Measurements from ENCODE around the gene OGFOD1.

Gene OGFOD1

DNA sequence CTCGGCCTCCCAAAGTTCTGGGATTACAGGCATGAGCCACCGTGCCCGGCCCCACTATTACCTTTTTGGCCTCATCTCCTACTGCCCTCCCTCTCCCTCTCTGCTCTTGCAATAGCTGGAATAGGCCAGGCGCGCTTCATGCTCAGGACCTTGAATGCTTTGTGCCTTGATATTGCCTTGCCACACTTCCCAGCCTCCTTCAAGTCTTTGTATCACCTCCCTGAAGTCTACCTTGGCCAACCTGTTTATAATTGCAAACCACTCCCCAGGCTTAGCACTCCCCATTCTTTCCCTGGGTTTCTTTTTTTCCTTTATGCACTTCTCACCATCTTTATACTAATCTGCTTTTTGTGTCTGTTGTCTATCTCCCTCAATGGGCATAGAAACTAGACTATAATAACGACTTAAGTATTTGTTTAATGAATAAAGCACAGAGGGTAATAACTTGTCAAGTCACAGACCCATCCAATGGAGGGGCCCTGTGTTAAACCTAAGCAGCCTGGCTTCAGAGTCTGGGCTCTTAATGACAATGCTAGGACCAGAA lies 6.6 kb downstream of the OGFOD1 start:
- Histone ChIP-seq H3K36me3 (ENCODE audit: insufficient read depth, low read length) (peaks cover 15% of the 10 kb centered on the region; the same call in 1 of the 2 replicates), H3K79me2 (ENCODE audit: insufficient read depth, low read length) (peaks cover 16% of the 10 kb centered on the region)

DNA sequence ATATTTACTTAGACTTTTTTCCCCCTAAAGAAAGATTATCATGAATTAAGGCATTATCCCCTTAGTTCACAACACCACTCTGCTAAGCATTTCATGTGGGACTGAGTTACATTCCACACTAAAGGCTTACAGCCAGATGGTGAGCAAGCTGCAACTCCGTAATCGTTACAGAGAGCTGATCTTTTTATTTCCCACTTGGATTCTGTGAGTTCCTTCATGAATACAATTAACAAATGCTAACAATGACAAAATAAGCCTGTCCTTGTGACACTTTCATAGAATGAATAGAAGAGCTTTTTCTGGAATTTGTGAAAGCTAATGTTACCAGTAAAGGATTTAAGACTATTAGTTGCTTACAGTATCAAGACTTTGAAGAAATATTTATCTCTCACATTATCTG lies 8.7 kb downstream of the OGFOD1 start:
- Histone ChIP-seq H3K36me3 (ENCODE audit: insufficient read depth, low read length) (peaks cover 15% of the 10 kb centered on the region; the same call in 1 of the 2 replicates), H2AFZ (ENCODE audit: low read length) (no peak overlapping the region), H3K27me3 (ENCODE audit: insufficient read depth, low read length, poor library complexity, severe bottlenecking) (no peaks in the 10 kb centered on the region), H3K9ac (ENCODE audit: low read depth, low read length, poor library complexity, severe bottlenecking) (no peak overlapping the region), H3K4me2 (ENCODE audit: low read depth, low read length, poor library complexity, severe bottlenecking) (no peak overlapping the region), H3K4me3 (ENCODE audit: low read length, poor library complexity, severe bottlenecking) (no peak overlapping the region), H3K9me2 (replicated peaks; ENCODE audit: low read depth, low read length) (no peaks in the 10 kb centered on the region), H3K4me1 (ENCODE audit: insufficient read depth, low read length, poor library complexity, severe bottlenecking) (no peaks in the 10 kb centered on the region), H3K79me2 (ENCODE audit: insufficient read depth, low read length) (no peaks in the 10 kb centered on the region), H3K9me3 (ENCODE audit: insufficient read depth, low read depth, low read length) (no peaks in the 10 kb centered on the region), H3F3A (ENCODE audit: low read depth) (no peaks in the 10 kb centered on the region), H4K20me1 (ENCODE audit: insufficient read depth, low read length, poor library complexity, severe bottlenecking) (no peaks in the 10 kb centered on the region)
- TF ChIP-seq, protein P1, sequence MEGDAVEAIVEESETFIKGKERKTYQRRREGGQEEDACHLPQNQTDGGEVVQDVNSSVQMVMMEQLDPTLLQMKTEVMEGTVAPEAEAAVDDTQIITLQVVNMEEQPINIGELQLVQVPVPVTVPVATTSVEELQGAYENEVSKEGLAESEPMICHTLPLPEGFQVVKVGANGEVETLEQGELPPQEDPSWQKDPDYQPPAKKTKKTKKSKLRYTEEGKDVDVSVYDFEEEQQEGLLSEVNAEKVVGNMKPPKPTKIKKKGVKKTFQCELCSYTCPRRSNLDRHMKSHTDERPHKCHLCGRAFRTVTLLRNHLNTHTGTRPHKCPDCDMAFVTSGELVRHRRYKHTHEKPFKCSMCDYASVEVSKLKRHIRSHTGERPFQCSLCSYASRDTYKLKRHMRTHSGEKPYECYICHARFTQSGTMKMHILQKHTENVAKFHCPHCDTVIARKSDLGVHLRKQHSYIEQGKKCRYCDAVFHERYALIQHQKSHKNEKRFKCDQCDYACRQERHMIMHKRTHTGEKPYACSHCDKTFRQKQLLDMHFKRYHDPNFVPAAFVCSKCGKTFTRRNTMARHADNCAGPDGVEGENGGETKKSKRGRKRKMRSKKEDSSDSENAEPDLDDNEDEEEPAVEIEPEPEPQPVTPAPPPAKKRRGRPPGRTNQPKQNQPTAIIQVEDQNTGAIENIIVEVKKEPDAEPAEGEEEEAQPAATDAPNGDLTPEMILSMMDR (conservative IDR thresholded peaks at IDR 0.05; ENCODE audit: low read length), result no peak

More for the DNA sequence above, 6.6 kb downstream of the OGFOD1 start:
- H2AFZ ChIP-seq (ENCODE audit: low read length), result no peak overlapping the region
- peaks cover 8% of the 10 kb centered on the region for H3K4me1 ChIP-seq (ENCODE audit: insufficient read depth, low read length, poor library complexity, severe bottlenecking)
- H3K9me3 ChIP-seq (ENCODE audit: insufficient read depth, low read depth, low read length), result no peaks in the 10 kb centered on the region
- TF ChIP-seq EZH2phosphoT487 (IDR thresholded peaks at IDR 0.05; ENCODE audit: borderline replicate concordance), result no peak
- TF ChIP-seq, protein P1 (conservative IDR thresholded peaks at IDR 0.05; ENCODE audit: low read length), result no peak
- H3K9me2 ChIP-seq (replicated peaks; ENCODE audit: low read depth, low read length), result no peaks in the 10 kb centered on the region
- H3K27me3 ChIP-seq (ENCODE audit: insufficient read depth, low read length, poor library complexity, severe bottlenecking), result no peaks in the 10 kb centered on the region
- H4K20me1 ChIP-seq (ENCODE audit: insufficient read depth, low read length, poor library complexity, severe bottlenecking), result peaks cover 4% of the 10 kb centered on the region
- no peak overlapping the region for H3K4me2 ChIP-seq (ENCODE audit: low read depth, low read length, poor library complexity, severe bottlenecking)
- H3F3A ChIP-seq (ENCODE audit: low read depth), result no peaks in the 10 kb centered on the region
- H3K4me3 ChIP-seq (ENCODE audit: low read length, poor library complexity, severe bottlenecking), result no peak overlapping the region
- H3K9ac ChIP-seq (ENCODE audit: low read depth, low read length, poor library complexity, severe bottlenecking), result no peak overlapping the region

DNA sequence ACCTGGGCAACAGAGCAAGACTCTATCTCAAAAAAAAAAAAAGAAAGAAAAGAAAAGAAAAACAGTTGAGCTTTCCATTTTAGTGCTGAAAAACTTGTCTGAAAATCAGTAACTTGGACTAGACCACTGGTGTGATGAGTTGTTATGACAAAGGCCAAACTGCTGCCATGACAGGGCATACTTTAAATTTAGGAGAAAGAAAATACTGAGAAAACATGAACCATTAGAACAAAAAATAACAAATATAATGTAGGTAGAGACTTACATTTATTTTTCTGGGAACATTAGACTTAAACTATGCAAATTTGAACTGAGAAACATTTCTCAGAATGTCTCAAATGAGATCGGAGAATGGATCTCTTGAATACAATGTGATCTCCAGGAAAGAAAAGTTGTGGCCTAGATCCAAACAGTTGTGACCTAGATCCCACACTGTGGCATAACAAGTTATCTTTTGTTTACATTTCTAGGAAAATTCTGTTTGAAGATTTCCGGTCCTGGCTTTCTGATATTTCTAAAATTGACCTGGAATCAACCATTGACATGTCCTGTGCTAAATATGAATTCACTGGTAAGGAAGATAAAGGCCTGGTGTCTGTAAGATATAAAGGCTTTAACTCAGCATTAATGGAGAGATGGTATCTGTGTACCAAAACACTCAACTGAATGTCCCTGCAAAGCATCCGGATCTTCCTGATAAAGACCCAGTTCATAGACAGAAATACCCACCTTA lies 10.9 kb downstream of the OGFOD1 start:
- Histone ChIP-seq H3K9ac (ENCODE audit: low read depth, low read length, poor library complexity, severe bottlenecking) (no peak overlapping the region), H3F3A (ENCODE audit: low read depth) (no peaks in the 10 kb centered on the region), H3K9me2 (replicated peaks; ENCODE audit: low read depth, low read length) (no peaks in the 10 kb centered on the region), H3K4me3 (ENCODE audit: low read length, poor library complexity, severe bottlenecking) (no peak overlapping the region), H3K27me3 (ENCODE audit: insufficient read depth, low read length, poor library complexity, severe bottlenecking) (no peaks in the 10 kb centered on the region), H2AFZ (ENCODE audit: low read length) (no peak overlapping the region), H4K20me1 (ENCODE audit: insufficient read depth, low read length, poor library complexity, severe bottlenecking) (no peaks in the 10 kb centered on the region), H3K4me1 (ENCODE audit: insufficient read depth, low read length, poor library complexity, severe bottlenecking) (peaks cover 3% of the 10 kb centered on the region), H3K9me3 (ENCODE audit: insufficient read depth, low read depth, low read length) (no peaks in the 10 kb centered on the region), H3K79me2 (ENCODE audit: insufficient read depth, low read length) (no peaks in the 10 kb centered on the region), H3K4me2 (ENCODE audit: low read depth, low read length, poor library complexity, severe bottlenecking) (no peak overlapping the region), H3K36me3 (ENCODE audit: insufficient read depth, low read length) (peaks cover 30% of the 10 kb centered on the region; the same call in 1 of the 2 replicates)
- no peak for TF ChIP-seq EZH2phosphoT487 (IDR thresholded peaks at IDR 0.05; ENCODE audit: borderline replicate concordance)
- TF ChIP-seq, protein P1 (conservative IDR thresholded peaks at IDR 0.05; ENCODE audit: low read length), result no peak

All from Loucy (cell line).